Neural cell (in vitro differentiated cells): ENCODE results near the gene CD8B2.
"Not testable (repeated sequence)": the region's sequence is repeated elsewhere in the genome, so short reads cannot be mapped to it uniquely, and the experiment has no call there.

Source experiments
- EZH2 ChIP-seq: fragments of 200-600, 300-800 bp; shearing (Covaris generic), sonication (generic); IDR thresholded peaks from 2 replicates; pipeline ENCODE4 v1.6.1; 2014; ENCODE audit warnings: antibody characterized with exemption, low read length, borderline replicate concordance, mild to moderate bottlenecking; ENCODE audit not compliant: insufficient read depth, poor library complexity, severe bottlenecking
- RAD21 ChIP-seq: fragments of 450-650 bp; conservative IDR thresholded peaks from 2 replicates; pipeline ENCODE4 v1.6.1; 2014; ENCODE audit warnings: antibody characterized with exemption, mild to moderate bottlenecking, moderate library complexity
- TF ChIP-seq, protein P1 (sequence below): fragments of 450-650 bp; IDR thresholded peaks from 2 replicates; pipeline ENCODE4 v1.5.1; 2014; ENCODE audit warnings: antibody characterized with exemption, mild to moderate bottlenecking, moderate library complexity; ENCODE audit not compliant: poor library complexity, severe bottlenecking

GRCh38 chr2:106511476-106511901 lies 24.3 kb downstream of the CD8B2 start:
- TF ChIP-seq RAD21, EZH2: not testable (repeated sequence)
- TF ChIP-seq, protein P1, sequence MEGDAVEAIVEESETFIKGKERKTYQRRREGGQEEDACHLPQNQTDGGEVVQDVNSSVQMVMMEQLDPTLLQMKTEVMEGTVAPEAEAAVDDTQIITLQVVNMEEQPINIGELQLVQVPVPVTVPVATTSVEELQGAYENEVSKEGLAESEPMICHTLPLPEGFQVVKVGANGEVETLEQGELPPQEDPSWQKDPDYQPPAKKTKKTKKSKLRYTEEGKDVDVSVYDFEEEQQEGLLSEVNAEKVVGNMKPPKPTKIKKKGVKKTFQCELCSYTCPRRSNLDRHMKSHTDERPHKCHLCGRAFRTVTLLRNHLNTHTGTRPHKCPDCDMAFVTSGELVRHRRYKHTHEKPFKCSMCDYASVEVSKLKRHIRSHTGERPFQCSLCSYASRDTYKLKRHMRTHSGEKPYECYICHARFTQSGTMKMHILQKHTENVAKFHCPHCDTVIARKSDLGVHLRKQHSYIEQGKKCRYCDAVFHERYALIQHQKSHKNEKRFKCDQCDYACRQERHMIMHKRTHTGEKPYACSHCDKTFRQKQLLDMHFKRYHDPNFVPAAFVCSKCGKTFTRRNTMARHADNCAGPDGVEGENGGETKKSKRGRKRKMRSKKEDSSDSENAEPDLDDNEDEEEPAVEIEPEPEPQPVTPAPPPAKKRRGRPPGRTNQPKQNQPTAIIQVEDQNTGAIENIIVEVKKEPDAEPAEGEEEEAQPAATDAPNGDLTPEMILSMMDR, result not testable (repeated sequence)
